ENCODE results near the gene SNTB2.

DNA sequence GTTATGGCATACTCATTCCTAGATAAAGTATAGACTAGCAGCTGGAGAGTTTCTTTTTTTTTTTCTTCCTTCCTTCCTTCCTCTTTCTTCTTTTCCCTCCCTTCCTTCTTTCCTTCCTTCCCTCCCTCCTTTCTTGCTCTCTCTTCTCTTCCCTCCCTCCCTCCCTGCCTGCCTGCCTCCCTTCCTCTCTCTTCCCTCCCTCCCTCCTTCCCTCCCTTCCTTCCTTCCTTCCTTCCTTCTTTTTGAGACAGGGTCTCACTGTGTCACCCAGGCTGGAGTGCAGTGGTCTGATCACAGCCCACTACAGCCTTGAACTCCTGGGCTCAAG is 7.0 kb upstream of the SNTB2 start:
- no peak for TF ChIP-seq POLR2A (IDR thresholded peaks at IDR 0.05; ENCODE audit: low read depth, low read length)
- no peak for TF ChIP-seq POLR2AphosphoS5 (IDR thresholded peaks at IDR 0.05; ENCODE audit: low read depth, low read length)
- no peak for TF ChIP-seq TAF1 (IDR thresholded peaks at IDR 0.05; ENCODE audit: borderline replicate concordance, low read depth, low read length)

Measured in GM12892 (cell line).